Measurements from ENCODE around the gene TPRX2.

DNA sequence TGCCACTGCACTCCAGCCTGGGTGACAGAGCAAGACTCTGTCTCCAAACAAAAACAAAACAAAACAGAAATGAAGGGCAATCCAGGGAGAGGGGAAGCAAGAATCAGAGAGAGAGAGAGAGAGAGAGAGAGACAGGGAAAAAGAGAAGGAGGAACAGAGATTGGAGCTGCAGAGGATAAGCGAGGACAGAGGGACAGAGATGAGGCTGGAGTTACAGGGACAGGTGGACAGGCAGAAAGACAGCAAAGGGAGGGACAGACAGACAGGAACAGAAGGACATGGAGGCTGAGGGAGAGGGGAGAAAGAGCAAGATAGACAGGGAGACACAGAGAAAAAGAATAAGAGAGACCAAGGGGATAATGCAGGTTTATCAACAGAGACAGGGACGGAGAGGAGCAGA lies 38.6 kb upstream of the TPRX2 start:
- TF ChIP-seq, protein P1, sequence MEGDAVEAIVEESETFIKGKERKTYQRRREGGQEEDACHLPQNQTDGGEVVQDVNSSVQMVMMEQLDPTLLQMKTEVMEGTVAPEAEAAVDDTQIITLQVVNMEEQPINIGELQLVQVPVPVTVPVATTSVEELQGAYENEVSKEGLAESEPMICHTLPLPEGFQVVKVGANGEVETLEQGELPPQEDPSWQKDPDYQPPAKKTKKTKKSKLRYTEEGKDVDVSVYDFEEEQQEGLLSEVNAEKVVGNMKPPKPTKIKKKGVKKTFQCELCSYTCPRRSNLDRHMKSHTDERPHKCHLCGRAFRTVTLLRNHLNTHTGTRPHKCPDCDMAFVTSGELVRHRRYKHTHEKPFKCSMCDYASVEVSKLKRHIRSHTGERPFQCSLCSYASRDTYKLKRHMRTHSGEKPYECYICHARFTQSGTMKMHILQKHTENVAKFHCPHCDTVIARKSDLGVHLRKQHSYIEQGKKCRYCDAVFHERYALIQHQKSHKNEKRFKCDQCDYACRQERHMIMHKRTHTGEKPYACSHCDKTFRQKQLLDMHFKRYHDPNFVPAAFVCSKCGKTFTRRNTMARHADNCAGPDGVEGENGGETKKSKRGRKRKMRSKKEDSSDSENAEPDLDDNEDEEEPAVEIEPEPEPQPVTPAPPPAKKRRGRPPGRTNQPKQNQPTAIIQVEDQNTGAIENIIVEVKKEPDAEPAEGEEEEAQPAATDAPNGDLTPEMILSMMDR (conservative IDR thresholded peaks at IDR 0.05; ENCODE audit: low read depth, low read length), result no peak
- no peak for TF ChIP-seq EZH2 (IDR thresholded peaks at IDR 0.05; ENCODE audit: borderline replicate concordance, low read depth, low read length, poor library complexity, severe bottlenecking)
